ENCODE results near the gene ALPL.

Gene ALPL

DNA sequence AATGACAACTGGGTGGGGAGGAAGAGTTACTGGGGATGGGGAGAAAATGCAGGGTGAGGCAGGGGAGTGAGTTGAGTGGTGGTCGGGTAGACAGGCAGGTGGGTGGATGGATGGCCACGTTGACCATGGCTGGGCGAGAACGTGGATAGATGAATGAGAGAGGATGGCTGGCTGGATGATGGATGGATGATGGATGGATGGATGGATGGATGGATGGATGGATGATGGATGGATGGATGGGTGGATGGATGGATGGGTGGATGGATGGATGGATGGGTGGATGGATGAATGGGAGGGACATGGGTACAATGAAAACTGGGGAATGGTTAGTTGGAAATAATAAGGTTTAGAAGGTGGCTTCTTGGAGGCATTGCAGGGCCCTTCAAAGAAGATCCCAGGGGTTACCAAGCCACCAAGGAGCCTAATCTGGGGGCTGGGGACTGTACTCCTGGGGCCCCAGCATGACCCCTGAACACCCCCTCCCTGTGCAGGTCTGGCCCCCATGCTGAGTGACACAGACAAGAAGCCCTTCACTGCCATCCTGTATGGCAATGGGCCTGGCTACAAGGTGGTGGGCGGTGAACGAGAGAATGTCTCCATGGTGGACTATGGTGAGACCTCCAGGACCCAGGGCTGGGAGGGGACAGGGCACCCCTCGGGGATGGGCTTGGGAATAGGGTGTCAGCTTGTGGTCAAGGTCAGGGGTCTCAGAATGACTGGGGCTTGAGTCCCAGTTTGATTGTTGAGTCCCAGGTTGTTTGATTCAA lies 67.0 kb downstream of the ALPL start:
- DNase-seq (ENCODE audit: low read depth), result no peak

DNA sequence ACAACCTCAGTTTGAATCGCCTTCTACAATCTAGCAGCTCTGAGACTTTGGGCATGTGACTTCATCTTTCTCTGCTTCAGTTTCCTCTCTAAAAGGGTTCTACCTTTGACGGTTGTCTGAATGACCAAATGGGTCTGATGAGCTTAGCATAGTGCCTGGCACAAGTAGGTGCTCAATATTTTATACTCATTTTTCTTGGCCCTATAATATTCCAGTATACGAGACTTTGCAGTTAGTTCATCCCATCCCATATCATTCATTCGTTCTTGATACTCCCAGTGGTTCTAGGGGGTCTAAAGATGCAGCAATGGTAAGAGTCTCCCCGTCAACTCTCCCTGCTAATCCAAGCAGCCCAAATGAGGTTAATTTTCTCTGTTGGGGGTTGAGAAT lies 67.6 kb downstream of the ALPL start:
- DNase-seq (ENCODE audit: low read depth), result no peak

DNA sequence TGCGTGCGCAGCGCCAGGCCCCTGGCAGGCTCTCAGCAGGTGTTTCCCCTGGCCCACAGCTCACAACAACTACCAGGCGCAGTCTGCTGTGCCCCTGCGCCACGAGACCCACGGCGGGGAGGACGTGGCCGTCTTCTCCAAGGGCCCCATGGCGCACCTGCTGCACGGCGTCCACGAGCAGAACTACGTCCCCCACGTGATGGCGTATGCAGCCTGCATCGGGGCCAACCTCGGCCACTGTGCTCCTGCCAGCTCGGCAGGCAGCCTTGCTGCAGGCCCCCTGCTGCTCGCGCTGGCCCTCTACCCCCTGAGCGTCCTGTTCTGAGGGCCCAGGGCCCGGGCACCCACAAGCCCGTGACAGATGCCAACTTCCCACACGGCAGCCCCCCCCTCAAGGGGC lies 68.1 kb downstream of the ALPL start:
- no peak for DNase-seq (ENCODE audit: low read depth)

DNA sequence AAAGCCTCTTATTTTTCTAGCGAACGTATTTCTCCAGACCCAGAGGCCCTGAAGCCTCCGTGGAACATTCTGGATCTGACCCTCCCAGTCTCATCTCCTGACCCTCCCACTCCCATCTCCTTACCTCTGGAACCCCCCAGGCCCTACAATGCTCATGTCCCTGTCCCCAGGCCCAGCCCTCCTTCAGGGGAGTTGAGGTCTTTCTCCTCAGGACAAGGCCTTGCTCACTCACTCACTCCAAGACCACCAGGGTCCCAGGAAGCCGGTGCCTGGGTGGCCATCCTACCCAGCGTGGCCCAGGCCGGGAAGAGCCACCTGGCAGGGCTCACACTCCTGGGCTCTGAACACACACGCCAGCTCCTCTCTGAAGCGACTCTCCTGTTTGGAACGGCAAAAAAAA lies 68.7 kb downstream of the ALPL start:
- DNase-seq (ENCODE audit: low read depth), result no peak

DNA sequence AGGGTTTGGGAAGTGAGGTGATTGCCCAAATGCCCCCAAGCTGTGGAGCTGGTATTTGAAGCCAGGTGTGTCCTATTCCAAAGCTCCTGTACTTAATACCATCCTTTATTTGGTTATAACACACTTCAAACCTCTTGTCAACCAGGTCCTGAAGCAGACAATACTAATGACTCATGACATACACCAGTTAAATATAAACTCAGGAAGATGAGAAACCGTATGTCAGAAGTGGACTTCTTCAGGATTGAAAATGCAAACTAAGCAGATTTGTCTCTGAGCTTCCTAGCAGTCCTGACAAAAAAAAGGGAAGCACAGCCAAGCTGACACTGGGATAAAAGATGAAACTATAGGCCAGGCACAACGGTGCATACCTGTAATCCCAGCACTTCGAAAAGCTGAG lies 70.6 kb downstream of the ALPL start:
- DNase-seq (ENCODE audit: low read depth), result peak; percentile 10

DNA sequence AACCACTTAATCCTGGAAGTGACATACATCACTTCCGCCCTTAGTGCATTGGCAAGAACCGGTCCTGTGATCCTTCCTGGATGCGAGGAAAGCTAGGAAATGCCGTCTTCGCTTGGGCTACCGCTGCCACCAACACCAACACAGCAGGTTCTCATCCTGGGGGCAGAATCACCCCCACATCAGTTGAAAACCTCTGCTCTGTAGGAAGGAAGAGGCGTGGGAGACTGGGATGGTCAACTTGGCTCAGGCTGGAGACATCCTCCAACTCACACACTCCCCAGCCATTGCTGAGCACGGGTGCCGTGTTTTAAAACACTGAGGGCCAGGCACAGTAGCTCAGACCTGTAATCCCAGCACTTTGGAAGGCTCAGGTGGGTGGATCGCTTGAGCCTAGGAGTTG lies 74.9 kb downstream of the ALPL start:
- DNase-seq (ENCODE audit: low read depth), result no peak

DNA sequence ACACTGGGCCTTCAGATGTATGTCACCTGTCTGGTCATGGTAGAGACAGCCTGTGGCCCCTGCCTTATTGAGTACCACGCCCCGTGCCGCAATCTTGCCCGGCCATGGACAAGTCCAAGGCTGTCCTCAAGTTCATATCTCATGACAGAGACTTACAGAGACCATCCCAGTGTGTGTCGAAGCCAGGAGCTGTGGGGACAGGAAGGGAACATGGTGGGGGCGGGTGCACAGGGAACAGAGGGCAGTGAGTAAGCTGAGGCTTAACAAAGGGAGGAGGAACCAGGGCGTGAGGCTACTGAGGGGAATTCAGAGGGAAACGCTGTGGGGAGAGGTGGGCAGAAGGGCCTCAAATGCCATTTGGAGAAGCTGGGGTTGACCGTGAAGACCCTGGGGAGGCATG lies 75.8 kb downstream of the ALPL start:
- no peak for DNase-seq (ENCODE audit: low read depth)

DNA sequence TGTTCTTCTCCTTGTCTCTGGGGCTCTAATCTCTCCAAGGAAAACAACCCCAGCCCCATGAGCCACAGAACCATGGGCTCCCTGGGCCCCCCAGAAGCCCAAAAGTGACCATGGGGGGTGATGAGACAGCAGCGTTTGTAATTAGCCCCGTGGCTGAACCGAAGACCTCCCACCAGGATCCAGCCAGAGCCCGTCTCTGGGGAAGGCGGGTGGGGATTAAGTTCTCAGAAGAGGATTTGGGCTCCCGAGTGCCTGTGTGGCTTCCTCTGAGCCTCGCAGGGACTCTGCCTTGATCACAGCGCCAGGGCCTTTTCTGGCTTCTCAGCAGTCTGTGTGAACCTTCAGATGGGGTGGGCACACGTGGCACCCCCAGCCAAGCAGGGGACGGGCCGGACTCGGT lies 77.0 kb downstream of the ALPL start:
- DNase-seq (ENCODE audit: low read depth), result peak; percentile 4

DNA sequence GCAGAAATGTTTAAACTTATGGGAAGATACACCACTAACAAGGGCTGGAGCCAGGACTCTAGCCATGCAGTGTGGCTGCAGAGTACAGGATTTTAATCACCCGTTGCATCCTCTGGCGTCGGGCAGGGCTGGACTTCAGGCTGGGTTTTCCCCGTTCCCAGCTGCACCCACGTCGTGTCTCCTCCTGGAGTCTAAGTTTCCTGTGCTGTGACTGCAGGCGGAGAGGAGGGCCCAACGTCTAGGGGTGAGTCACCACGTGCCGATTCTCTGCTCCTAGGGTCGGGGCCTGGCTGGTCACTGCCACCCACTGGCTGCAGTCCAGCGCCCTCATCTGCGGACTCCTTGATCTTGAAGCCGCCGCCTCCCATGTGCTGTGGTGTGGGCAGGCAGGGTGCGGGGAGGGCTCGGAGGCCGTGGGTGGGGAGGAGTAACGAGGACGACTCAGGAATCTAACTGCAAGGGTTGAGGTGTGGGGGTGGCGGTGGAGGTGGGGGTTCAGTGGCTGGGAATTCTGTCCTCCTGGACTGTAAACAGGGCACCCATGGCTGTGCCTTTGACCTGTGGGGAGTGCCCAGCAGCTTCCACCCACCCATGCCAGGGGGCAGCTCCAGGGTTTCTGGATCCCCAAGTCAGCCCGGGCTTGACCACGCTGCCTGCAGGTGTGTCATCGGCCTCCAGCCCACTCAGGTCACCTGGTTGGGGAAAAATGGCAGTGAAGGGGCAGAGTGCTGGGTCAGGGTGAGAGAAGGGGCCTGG lies 77.8 kb downstream of the ALPL start:
- DNase-seq (ENCODE audit: low read depth), result peak; percentile 84

DNA sequence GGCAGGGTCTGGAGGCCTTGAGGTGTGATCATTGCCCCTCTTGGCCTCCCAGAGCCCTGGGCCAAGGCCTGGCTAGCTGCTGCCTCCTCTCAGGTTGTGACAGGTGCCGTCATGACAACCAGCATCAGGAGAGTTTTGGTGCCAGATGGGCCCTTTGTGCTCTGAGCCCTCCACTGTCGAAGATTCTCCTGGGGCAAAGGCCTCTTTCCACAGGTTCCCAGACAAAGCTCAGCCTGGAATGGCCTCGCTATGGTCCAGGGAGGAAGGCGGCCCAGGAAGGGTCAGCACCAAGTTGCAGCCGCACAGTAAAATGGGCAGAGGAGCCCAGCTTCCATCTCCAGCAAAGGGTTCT lies 78.4 kb downstream of the ALPL start:
- no peak for DNase-seq (ENCODE audit: low read depth)

DNA sequence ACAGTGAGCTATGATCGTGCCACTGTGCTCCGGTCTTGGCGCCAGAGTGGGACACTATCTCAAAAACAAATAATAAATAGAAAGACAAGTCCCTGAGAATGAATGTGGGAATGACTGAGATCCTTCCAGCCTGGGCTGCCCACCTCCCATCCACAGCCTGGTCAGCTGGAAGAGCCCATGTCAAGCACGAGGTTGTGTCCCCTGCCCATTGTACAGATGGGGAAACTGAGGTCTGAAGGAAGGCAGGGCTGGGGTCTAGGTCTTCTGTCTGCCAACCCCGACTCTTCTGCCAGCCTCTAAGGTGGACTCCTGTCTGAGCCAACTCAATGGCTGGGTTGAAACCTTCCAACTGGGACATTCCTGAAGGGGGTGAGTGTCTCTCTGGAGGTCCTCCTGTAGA lies 80.4 kb downstream of the ALPL start:
- no peak for DNase-seq (ENCODE audit: low read depth)

DNA sequence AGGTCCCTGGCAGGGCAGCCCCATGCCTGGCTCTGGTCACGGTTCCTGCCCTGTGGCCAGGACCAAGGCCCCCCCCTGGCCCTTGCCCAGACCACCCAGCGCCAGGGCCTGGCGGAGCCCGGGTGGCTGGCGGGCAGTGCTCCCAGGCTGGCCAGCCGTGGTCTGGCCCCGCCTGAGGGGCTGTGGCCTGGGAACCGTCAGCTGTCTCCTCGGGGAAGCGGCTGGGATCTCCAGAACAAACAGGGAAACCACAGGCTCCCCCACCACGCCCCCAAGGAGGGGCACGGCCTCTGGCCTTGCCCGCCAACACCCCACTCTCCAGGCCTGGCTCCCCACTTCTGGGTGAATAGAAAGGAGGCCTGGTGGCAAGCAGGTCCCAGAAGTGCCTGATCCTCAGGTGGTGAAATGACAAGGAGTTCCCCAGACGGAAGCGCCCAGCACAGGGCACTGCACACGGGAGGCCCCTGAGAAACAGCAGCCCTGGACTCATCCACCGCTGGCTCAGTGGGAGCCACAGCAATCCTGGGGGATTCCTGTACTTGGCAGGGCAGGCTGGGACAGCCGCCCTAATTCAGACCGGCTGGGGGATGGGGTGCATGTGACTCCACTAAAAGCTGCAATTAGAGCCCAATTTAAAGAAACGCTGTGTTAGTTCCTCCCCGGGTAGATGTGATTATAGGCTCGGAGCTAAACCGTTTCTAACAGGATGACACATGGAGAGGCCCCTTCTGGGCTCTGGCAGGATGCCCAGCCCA lies 81.1 kb downstream of the ALPL start:
- DNase-seq (ENCODE audit: low read depth), result no peak

DNA sequence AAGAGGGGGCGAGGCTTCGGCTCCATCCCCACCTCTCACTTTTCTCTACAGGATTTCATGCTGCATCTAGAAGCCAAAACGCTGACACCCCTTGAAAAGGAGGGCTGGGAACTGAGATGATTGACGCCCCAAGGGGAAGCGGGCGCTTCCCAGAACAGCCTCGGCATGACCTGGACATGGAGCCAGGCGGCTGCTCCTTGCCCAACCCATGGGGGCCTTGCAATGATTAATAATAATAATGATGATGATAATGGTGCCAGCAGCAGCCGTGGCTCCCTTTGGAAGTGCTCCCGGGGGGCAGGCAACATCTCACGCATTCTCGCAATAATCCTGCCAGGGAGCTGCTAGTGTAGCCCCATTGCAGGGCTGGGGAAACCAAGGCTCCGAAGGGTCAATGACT lies 81.7 kb downstream of the ALPL start:
- DNase-seq (ENCODE audit: low read depth), result no peak

DNA sequence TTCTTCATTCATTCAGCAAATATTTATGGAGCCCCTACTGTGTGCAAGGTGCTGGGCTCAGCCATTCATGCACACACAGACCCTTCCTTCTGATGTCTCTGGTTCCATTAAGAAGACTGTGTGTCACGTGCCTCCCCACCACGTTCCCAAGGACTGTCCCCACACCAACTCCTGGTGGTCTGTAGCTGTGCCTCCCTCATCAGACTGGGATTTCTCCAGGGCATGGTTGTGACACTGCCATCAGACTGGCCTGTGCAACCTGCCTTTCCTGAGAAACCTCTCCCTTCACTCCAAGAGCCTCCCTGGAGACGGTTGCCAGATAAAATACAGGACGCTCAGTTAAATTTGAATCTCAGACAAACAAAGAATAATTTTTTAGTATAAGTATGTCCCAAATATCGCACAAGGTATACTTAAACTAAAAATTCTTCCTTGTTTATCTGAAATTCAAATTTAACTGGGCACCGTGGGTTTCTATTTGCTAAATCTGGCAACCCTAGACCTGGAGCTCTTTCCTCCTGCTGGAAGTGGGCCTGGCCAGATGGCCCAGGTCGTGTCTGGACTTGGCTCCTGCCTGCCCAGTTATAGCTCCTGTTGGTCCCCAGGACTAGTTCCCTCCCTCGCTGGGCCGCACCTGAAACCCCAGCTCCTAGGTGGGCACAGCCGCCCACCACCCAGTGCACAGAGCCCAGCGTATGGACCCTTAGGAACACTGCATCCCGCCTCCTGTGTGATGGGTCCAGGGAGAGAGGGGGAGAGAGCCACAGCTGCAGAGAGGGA lies 83.1 kb downstream of the ALPL start:
- no peak for DNase-seq (ENCODE audit: low read depth)

DNA sequence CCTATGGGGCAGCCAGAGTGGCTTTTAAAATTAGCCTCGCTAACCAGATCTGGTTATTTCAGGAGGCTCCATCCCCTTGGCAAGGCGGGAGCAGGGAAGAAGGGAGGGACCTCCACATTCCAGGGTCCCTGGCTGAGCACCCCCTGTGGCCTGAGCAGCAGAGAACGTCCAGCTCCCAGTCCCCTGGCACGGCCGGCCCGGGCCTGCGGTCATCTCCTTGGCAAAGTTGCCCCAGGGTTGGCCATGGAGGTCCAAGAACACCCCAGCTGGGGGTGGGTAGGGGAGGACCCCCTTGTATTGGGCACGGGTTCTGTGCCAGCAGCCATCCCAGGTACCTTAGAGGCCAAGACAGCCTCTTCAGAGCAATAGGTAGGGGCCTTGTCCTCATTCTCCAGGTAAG lies 84.0 kb downstream of the ALPL start:
- no peak for DNase-seq (ENCODE audit: low read depth)

DNA sequence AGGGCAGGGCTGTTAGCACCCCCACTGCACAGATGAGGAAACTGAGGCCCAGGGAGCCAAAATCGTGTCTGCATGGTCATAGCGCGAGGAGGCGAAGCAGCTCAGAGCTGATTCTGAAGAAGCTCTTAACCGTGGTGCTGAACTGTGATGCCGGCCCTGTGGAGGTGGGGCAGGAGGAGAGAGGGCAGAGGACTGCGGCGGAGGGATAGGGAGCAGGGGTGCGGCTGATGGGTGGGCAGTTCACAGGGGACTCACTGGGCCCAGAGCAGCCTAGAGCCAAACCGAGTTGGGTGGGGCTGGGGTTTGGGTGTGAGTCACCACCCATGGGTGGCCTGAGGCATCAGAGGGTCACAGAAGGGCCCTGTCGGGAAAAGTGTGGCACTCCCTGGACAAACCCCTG lies 85.3 kb downstream of the ALPL start:
- DNase-seq (ENCODE audit: low read depth), result peak; percentile 10

DNA sequence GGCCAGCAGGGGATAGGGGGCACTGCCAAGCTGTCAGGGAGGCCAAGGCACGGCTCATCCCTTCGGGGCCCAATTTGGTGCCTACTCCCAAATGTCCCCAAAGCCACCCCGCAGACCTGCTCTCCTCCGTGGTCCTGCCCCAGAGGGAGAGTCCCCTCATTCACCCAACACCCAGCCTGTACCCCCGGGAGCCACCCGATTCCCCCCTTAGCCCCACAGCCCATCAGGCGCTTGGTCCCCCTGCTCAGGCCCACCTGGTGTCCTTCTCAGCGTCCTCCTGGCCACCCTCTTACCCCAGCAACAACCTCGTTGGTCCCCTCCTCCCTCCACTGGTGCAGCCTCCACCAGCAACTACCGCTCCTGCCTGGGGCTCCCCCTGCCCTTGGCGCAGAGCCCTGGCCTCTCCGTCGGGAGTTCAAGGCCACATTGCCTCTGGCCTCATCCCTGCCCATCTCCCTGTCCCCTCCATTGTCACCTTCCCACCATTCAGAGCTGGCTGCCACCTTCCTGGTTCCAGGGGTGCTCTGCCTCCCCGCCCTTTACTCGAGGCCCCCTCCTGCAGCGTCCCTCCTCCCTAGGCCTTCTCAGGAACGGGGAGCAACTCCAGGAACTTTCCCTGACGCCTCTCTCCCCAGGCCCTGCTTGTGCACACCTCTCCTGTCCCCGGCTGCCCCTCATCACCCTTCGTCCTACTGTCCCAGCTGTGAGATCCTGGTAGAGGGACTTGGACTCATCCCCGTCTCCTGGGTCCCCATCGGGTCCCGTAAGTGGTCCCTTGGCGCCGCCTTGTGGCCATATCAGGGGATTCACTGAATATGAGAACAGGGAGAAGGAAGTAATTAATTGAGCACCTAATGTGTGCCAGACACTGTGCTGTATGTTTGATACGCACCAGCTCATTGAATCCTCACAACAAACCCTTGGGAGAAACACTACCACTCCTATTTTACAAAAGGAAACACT lies 86.0 kb downstream of the ALPL start:
- DNase-seq (ENCODE audit: low read depth), result peak; percentile 34

DNA sequence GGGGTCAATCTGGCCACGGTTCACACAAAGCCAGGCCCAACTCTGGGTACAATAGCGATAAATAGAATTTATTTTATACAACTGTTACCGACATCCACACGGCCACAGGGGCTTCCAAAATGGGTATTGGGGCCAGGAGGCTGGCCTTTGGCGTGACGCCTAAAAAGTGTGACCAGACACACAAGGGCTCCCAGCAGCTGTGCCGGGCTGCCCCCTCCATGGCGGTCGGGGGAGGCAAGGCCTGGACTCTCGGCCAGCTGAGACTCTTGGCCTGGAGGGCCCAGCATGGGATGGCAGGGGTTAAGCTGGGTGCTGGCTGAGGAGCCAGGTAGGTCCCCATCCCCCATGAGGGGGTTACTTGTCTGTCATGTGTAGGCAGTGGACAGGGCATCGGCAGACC lies 87.0 kb downstream of the ALPL start:
- no peak for DNase-seq (ENCODE audit: low read depth)

DNA sequence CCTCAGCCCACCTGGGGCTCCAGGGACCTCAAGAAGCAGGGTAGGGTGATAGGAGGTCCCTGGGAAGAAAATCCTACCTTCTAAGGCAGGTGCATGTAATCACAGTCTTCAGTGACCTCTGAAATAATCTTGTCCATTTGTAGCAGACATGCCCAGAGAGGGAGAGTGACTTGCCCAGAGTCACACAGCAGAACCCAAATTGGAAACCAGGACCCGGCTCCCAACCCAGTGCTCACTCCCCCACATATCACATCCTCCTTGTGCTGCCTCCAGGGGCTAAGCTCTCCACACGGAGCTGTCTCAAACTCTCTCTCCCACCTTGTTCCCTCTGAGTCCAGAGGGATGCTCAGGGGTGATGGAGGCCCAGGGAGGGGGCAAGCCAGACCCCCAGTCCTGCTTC lies 87.4 kb downstream of the ALPL start:
- no peak for DNase-seq (ENCODE audit: low read depth)

DNA sequence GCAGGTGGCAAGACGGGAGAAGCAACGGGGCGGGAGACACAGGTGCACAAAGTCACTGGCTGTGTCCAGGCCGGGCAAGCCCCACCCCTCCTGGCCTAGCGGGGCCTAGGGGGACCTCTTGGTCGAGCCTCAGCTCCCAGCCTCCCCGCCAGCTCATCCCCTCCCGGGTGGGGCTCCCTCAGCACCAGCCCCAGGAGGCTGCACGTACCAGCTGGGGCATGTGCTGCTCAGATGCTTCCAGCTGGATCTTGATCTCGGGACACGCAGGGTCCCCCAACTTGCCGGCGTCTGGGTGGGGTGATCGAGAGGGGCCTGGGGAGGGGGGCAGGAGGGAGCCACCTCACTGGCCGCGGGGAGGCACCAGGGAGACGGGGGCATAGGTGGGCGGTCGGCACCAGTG lies 88.5 kb downstream of the ALPL start:
- no peak for DNase-seq (ENCODE audit: low read depth)

DNA sequence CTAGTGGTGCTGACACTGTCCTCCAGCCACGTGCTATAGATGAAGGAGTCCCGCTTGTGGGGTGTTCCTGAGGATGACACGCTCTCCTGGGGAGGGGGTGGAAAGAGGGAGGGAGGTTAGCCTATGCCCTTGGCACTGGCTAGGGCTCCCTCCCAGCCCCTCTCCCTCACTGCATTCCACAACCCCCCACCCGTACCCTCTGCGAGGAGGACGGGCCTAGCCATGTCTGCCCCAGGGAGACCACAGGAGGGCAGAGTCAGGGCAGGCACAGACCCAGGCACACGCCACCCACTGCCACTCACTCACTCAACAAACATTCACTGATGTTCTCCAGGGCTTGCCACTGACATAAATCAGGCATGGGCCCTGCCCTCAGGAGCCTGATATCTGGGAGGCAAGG lies 89.2 kb downstream of the ALPL start:
- no peak for DNase-seq (ENCODE audit: low read depth)

Data from iris pigment epithelial cell (primary cell).